GM15510 (cell line): ENCODE data around the gene TMEM132C.

Experiments used
- POLR2A ChIP-seq: IDR thresholded peaks from 3 replicates; pipeline ENCODE4 v1.6.1; 2011; ENCODE audit warnings: borderline replicate concordance; ENCODE audit not compliant: insufficient read length; ENCODE audit errors: extremely low read depth

Gene TMEM132C

DNA sequence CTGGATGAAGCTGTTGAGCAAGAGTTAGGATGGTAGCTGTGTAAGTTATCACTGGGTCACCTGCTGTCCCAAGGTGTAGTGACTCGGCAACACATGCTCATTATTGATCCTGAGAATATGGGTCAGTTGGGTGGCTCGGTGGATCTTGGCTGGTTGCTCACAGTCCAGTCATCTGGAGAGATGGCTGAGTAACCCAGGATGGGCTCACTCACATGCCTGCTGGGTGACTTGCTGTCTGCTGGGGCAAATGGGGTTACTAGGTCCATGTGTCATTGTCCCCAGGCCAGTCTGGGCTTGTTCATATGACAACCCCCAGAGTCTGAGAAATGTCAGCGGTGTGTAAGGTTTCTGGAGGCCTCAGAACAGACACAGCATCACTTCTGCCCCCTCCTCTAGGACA is 487.3 kb downstream of the TMEM132C start:
- TF ChIP-seq POLR2A = no peak

- TF ChIP-seq POLR2A = no peak
Measured at GRCh38 chr12:128755566-128755965, 488.6 kb downstream of the TMEM132C start.
